GM10266 (cell line): ENCODE data around the gene RDM1.
A peak's percentile ranks its signal among the peaks of the same experiment; 100 is the strongest.
"Not testable (repeated sequence)": the region's sequence is repeated elsewhere in the genome, so short reads cannot be mapped to it uniquely, and the experiment has no call there.

ENCODE experiments used
- DNase-seq: peaks from one replicate; pipeline ENCODE4 v3.0.0; 2012; ENCODE audit errors: extremely low spot score
- TF ChIP-seq, protein P1 (sequence below): IDR thresholded peaks from 2 replicates; pipeline ENCODE4 v1.5.1; 2012; ENCODE audit warnings: mild to moderate bottlenecking, low read depth; ENCODE audit not compliant: control insufficient read depth, insufficient read depth; ENCODE audit errors: missing control alignments

Gene RDM1

DNA sequence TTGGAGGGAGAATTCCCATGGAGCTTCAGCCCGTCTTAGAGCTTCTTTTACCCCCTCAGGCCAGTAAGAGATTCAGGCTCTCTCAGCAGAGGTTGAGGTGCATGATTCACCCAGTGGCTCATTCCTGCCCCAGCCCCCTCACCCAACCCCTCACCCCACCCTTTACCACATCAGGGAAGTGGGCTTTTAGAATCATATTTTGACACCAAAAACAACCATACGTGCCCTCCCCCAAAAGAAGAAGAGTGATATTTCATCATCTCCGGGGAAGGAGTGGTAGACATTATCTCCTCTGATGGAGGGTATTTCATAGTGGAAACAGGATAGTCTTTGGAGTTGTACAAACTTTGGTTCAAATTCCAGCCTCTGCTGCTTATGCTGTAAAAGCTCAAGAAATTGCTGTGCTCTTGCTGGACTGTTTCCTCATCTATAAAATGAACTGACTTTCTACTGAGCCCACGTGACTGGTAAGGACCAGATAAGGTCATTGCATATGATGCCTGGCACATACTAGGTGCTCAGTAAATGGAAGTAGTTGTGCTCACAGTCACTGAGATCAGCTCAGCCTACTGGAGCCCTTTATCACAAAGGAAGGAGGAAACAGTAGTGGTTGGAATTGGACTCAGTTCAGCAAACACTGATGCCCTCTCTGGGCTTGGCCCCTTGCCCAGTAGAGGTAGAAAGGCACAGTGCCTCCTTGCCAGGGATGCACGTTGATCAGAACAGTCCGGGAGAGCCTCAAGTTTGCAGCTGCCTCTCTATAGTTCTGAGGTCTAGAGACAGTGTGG is 32.1 kb downstream of the RDM1 start:
- TF ChIP-seq, protein P1, sequence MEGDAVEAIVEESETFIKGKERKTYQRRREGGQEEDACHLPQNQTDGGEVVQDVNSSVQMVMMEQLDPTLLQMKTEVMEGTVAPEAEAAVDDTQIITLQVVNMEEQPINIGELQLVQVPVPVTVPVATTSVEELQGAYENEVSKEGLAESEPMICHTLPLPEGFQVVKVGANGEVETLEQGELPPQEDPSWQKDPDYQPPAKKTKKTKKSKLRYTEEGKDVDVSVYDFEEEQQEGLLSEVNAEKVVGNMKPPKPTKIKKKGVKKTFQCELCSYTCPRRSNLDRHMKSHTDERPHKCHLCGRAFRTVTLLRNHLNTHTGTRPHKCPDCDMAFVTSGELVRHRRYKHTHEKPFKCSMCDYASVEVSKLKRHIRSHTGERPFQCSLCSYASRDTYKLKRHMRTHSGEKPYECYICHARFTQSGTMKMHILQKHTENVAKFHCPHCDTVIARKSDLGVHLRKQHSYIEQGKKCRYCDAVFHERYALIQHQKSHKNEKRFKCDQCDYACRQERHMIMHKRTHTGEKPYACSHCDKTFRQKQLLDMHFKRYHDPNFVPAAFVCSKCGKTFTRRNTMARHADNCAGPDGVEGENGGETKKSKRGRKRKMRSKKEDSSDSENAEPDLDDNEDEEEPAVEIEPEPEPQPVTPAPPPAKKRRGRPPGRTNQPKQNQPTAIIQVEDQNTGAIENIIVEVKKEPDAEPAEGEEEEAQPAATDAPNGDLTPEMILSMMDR: no peak
- DNase-seq: no peak

DNA sequence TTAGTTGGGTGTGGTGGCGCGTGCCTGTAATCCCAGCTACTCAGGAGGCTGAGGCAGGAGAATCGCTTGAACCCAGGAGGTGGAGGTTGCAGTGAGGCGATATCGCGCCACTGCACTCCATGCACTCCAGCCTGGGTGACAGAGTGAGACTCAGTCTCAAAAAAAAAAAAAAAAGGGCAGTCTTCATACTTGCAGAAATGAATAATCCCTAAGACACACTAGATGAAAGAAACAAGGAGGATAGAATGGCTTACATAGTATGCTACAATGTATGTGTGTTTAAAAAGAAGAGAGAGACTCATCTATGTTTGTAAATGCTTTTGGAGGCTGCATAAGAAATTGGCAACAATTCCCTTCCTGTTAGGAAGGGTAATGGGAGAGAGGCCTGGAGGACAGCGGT is 32.8 kb downstream of the RDM1 start:
- not testable (repeated sequence) for DNase-seq

DNA sequence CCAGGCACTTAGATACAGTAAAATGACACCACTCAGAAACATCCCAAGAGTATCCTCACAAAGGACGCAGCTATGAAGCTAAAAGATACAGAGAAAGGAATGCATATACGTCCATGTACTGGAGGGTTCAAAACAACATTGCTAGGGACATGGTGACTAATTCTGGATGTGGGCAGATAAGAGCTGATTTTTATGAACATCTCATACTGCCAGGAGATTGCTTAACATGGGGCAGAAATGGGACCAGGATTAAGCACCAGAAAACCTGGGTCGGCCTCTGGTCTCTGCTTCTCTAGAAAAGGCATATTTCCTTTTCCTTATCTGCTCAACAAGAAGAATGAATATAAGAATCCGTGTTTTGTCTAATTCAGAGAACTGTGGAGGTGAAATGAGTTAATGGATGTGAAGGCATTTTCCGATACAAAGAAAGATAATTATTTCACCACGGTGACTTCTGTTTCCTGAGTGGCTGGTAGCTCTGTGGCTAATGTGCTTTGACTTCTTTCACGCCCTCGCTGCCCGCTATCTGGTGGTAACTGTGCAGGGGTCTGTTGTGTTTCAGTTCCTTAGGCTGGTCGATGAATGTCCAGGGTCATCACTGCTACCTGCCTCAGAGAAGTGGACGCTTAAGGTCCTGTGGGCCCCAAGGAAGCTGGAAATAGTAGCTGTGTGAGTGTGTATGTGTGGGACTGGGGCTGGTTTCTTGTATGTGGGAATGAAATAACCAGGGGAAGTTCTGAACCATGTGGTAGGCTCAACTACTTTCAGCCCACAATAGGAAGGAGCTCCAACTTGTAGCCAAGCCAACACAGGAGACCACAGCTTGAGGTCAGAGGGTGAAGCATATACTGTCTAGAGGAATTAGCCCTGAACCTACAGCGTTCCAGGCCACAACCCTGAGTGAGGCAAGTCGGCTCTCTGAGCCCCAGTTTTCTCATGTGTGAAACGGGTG is 34.7 kb downstream of the RDM1 start:
- TF ChIP-seq, protein P1: no peak
- peak; percentile 40 for DNase-seq

DNA sequence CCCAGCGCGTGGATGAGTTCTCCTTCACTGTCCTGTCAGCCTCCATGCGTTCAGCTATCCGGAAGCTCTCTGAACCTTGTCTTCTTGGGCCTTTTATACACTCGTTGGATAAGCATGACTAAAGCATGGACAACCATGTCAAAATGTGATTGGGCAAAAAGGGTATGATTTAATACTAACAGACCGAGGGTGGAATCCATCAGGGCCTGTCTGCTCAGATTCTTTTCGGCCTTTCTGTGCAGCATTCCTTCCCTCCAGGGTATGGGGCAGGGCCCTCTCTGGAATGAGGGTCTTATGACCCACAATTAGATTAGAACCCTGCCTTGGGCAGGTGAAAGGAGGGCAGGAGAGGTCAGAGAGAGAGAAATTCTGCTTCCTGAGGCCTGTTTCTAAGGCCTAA is 36.4 kb downstream of the RDM1 start:
- DNase-seq: no peak
- TF ChIP-seq, protein P1: no peak

DNA sequence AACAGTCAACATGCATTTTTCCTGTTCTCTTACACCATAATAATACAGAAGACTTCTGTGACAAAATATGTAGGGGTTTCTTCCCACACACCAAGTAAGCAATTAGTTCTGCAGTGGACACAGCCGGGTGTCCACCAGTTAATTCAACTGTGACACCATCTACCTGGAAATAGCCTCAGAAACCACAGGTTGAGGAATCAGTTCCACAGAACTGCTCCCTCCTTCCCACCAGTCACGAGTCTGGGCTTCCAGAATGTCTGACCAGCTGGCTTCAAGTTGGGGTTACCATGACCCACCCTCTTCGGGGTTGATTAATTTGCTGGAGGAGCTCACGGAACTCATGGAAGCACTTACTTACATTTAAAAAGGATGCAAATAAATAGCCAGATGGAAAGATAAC is 36.8 kb downstream of the RDM1 start:
- no peak for DNase-seq
- TF ChIP-seq, protein P1: no peak

DNA sequence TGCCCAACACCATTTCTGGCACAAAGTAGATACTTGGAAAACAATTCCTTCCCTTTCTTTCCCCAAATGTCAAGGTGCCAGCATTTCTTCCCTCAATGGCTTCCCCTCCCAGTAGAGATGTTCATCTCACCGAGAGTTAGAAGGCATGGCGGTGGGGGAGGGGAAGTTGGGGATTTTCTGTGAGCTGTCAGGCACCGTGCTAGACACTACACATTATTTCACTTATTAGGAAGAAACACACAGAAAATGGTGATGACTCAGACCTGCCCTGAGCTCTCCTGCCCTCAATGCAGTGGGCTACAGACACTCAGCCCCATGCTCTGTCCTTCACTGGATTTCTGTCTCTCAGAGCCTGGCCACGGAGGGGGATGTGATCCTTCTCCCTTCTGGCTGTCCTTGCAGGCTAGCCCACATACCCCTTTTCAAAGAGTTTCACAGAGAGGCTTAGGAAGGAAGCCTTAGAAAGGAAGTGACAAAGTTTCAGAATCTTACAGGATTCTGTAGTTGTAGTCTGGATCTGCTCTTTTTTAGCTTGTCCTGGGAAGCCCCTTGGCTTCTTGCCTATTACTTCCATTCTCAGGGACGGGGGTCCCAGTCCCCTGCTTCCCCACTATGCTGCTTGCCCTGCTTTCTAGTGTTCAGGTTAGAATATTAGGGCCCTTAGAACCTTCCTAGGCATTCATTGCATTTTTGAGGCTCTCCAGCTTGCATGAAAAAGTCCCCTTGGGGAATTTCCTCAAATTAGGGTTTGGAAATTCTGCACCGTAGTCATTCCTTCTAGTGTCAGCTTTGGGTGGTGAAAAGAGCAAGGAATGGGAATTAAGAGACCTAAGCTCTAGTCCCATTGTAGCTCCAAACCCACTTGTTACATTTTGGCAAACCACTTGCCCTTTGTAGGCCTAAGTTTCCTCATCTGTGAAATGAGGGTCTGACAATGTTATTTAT is 38.2 kb downstream of the RDM1 start:
- TF ChIP-seq, protein P1: no peak
- DNase-seq: peak; percentile 37

DNA sequence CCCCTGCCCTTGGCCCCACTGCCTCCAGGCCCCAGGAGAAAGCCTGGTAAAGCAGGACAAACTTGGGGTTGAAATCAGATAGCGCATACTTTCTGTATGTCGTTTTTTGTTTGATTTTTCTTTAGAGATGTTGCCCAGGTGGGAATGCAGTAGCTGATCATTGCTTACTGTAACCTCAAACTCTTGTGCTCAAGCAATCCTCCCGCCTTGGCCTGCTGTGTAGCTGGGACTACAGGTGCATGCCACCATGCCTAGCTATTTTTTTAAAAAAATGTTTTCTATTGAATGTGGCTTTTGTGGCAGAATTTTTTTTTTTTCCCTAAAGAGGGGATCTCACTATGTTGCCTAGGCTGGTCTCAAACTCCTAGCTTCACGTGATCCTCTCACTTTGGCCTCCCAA is 39.3 kb downstream of the RDM1 start:
- TF ChIP-seq, protein P1: no peak
- DNase-seq: no peak
